Effector CD4-positive, alpha-beta T cell (primary cell): ENCODE data around the gene ADTRP.

Source experiments
- DNase-seq: peaks from one replicate; pipeline ENCODE4 v3.0.0-alpha.2; 2020

ADTRP gene

DNA sequence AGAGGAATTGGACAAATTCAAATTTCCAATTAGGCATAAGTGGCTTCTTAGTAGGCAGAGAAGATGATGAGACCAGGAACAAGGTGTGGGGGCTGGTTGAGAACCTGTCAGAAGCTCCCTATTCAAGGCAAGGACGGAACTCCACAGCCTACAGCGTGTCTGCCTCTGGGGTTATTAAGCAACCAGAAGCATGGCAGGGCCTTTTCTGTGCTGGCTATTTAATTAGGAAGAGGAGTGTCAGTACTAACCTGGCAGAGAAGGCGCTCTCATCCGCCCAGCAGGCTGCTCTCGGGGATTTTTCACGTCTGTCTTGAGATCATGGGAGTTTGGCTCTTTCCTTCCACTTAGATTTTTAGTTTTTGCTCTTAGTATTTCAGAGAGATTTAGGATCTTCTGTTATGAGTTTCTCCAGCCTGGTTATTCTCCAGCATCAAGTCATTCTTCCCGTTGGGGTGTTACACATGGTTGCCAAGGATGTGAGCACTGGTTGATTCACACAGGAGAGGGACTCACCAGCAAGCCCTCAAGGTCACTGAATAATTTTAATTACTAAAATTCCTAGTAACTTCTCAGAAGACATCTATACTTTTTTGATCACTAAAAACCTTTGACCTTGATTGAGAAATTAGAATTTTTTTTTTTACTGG, 23.9 kb downstream of the ADTRP start:
- DNase-seq = no peak

DNA sequence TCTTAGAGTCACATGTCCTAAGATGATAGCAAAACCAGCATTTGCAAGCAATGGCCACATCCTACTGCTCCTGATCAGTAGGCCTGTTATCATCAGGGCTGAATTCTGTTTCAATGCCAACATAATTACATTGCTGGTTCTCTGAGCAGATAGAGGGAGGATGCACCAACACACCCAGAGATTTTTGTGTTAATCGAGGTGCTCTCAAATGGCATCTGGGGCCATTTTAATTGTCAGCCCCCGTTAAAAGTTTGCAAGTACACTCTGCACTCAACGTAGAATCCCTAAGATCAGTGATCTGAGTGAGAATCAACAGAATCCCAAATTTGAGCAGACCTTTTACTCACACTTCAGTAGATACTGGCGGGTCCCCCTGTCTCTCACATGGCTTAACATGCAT, 24.8 kb downstream of the ADTRP start:
- DNase-seq = no peak

- DNase-seq = no peak
These were observed 26.2 kb downstream of the ADTRP start for GRCh38 chr6:11752360-11752759.

GRCh38 chr6:11750682-11751081, 27.9 kb downstream of the ADTRP start:
- DNase-seq = no peak

DNA sequence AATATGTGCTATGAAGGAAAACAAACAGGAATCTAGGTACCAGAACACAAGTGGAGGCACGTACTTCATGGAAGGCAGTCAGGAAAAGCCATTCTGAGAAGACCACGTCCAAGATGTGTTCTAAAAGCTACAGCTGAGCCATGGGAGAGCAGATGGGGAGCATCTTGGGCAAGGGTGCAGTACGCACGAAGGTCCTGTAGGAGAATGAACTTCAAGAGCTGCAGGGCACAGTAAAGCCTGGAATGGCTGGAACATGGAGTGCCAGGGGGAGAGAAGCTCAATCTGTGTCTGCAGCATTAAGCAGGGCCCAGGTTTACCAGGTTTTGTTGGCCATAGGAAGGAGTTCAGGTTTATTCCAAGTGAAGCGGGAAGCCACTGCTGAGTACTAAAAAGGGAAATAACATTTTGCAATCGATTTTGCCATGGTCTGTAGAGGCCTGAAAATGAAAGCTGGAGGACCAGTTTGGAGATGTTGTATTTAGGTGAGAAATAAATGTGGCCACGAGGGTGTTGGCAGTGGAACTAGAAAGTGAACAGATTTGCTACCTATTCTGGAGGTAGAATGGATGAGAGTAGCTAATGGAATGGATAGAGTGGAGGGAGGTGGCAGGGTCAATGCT, 29.9 kb downstream of the ADTRP start:
- DNase-seq = no peak

GRCh38 chr6:11747021-11747420, 31.6 kb downstream of the ADTRP start:
- DNase-seq = no peak

DNA sequence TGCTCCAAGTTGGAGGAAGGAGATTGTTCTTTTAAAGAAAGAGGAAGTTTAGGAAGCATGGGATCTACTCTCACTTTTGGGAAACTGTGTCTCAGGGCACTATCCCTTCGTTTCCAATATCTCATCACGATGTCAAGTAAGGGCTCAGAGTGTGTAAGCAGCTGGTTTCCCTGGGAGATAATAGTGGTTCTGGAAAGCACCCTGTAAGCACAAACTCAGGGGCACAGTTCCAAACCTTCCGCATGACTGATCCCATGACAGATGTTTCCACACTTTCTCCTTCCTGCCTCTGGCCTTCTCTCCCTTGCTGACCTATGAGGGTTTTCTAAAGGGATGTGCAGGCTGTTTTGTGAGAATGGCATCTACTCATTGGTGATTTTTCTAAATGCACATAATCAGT, 33.9 kb downstream of the ADTRP start:
- no peak for DNase-seq

- no peak for DNase-seq
These were observed 34.5 kb downstream of the ADTRP start for GRCh38 chr6:11744101-11744500.

- no peak for DNase-seq
These were observed 37.7 kb downstream of the ADTRP start for GRCh38 chr6:11740875-11741274.

GRCh38 chr6:11738661-11739375, 39.8 kb downstream of the ADTRP start:
- no peak for DNase-seq

- no peak for DNase-seq
These were observed 40.4 kb downstream of the ADTRP start for GRCh38 chr6:11738234-11738633.

DNA sequence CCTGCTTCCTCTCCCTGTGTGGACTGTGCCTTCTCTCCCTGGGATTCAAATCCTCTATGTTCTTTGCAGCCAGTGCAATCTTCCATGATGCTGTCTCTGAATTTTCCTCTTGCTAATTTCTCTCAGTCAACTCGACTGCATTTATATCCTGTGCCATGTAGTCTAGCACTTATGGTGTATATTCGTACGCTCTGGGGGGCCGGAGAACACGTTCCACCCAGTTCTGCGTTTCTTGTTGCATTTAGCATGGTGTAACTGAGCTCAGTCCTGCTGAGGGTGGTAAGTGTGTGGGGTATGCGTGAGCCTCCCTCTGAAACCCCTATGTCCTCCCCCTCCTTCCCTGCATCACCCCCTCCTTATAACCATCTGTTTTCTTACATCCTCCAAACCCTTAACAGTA, 42.0 kb downstream of the ADTRP start:
- DNase-seq = no peak

GRCh38 chr6:11734861-11735613, 43.6 kb downstream of the ADTRP start:
- DNase-seq = no peak

DNA sequence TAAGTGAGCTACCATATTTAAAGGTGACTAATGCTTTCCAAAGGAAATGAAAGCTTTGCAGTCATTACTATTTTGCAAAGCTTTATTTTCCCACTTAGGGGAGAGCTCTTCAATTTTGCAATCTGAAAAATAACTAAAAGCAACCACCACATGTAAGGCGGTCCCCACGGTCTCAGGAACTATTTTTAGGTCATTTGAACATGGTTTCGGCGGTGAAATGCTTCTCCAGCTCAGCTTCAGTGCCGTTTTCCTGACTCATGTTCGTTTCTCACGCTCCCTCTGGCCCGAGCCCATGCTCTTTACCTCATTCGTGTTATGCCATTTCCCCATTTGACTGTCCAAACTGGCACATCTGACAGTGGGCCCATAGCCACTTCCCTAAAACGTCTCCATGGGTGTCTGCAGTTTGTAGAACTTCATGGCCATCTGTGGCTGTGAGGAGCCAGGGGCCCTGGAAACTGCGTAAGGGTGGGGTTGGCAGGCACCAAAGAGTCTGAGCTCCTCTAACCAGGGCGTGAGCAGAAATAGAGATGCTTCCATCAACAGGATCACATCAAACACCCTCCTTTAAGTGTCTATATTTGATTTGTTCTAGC, 46.5 kb downstream of the ADTRP start:
- DNase-seq = no peak

DNA sequence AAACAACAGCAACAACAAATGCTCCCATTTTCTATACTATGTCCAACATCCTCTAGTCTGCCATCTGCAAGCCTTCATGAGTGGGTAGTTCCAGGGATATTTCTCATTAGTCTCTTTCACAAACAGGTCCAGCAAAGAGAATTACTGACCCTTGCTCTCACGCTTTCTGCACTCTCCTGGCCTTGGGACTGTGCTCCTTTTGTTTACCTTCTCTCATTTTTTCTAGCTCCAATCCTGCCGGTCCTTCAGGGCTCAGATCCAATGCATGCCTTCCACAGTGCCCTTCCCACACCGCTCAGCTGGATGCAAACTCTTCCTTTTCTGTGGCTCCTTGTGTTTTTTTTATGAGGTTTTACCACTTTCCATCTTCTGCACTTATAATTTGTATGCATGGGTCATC, 47.2 kb downstream of the ADTRP start:
- no peak for DNase-seq

DNA sequence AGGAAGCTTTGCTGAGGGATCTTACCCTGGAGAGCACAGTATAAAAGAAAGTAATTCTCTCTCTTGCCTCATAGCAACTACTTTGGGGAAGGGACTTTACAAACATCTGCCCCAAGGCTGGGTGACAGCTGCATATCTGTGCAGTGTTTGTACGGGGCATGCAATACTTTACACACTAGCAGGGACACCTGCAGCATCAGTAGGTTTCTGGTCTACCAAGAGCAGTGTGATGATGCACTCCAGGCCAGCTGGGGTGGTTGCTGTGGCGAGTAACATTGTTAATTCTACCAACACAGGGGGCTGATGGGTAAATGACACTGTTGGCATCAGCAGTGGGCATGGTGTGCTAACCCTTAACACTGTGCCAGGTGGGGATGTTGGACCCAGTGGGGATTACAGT, 48.0 kb downstream of the ADTRP start:
- no peak for DNase-seq

- DNase-seq = no peak
These were observed 49.5 kb downstream of the ADTRP start for GRCh38 chr6:11729076-11729475.

GRCh38 chr6:11727998-11728961, 50.3 kb downstream of the ADTRP start:
- DNase-seq = no peak

DNA sequence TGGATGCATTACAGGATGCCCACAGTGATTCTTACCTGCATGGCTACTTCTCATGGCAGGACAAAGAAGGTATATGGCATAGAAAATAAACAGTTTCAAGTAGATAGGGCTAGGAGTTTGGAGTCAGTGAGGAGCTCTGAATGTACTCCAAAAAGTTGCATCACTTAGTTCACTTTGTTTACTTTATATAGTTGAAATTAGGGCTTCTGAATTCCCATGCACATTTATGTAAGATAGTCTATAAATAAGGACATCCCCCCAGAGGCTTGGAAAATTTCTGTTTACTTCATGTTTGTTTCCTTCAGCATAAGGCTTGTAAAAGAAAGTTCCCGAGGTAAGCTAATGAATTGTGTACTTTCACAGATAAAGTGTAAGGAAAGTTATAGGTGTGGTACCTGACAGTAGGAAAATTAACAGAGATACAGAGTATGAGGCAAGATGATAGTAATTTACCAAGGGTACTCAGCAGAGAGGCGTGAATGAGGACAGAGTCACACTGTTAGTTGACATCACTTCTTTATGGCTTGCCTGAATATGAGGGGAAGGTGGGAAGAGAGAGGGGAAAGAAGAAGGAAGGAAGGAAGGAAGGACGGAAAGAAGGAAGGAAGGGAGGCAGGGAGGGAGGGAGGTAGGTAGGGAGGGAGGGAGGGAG, 51.1 kb downstream of the ADTRP start:
- DNase-seq = no peak

- DNase-seq = no peak
These were observed 54.3 kb downstream of the ADTRP start for GRCh38 chr6:11724286-11724685.
